Spleen (tissue), 7 donors: ENCODE measurements around the gene C16orf90.

Experiments used
- POLR2A ChIP-seq, 3 donors: fragments of 450-650 bp; IDR thresholded peaks; one replicate each; pipeline ENCODE4 v1.5.1; 2017; ENCODE audit warnings: antibody characterized with exemption in 3 of 3, mild to moderate bottlenecking in 1 of 3
- POLR2AphosphoS5 ChIP-seq, 3 donors: sonication (generic); formaldehyde crosslinking; IDR thresholded peaks; one replicate each; pipeline ENCODE4 v1.5.1; 2017; ENCODE audit warnings: antibody characterized with exemption in 3 of 3
- TF ChIP-seq, protein P1 (sequence below), 11 experiments: fragments of 200-600 bp in 7 of 11; fragments of 450-650 bp in 4 of 11; sonication (generic) in 4 of 11; IDR thresholded peaks in 8 of 11; conservative IDR thresholded peaks in 3 of 11; 1 replicate in 7 of 11; 2 replicates in 4 of 11; pipeline versions ENCODE4 v1.4.0 to v1.8.0; 2016 to 2021; ENCODE audit warnings: antibody characterized with exemption in 11 of 11, inconsistent platforms in 4 of 11, mild to moderate bottlenecking in 1 of 11
- donor health status: DM: no; HTN: no; CAD: no; lungs with moderate emphysema.
- donor health status: DM: no; HTN: no; CAD: no.
- donor health status: DM: no; HTN: no; CAD: no.

DNA sequence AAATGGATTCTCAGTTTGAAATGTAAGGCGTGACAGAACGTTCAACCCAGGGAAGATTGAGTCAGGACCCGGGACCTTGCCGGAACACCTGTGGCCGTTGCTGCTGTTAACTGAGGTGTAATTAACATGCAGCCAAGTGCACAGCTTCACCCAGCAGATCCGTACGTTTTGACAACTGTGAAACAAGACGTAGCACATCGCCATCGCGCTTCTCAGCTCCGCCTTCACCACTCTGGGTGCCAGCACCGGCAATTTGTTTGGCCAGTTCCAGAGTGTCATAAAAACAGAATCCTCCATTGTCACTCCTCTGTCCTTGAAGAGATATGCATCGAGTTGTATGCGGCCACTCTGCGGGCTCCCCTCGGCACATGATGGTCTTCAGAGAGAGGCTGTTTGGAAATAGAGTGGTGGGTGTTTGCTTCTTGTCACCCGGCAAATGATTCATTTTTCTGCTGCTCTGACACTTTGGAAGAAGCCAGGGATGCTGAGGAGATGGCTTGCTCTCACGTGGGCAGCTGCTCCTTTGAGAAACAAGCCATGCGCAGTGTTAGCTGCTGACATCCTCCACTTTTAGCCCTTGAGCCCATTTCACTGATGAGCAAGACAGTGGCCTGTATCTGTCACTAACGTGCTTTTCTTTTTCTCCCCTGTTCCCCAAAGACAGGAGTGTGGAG is 29.2 kb downstream of the C16orf90 start:
- TF ChIP-seq POLR2A (IDR thresholded peaks at IDR 0.05): no peak
- TF ChIP-seq, protein P1, sequence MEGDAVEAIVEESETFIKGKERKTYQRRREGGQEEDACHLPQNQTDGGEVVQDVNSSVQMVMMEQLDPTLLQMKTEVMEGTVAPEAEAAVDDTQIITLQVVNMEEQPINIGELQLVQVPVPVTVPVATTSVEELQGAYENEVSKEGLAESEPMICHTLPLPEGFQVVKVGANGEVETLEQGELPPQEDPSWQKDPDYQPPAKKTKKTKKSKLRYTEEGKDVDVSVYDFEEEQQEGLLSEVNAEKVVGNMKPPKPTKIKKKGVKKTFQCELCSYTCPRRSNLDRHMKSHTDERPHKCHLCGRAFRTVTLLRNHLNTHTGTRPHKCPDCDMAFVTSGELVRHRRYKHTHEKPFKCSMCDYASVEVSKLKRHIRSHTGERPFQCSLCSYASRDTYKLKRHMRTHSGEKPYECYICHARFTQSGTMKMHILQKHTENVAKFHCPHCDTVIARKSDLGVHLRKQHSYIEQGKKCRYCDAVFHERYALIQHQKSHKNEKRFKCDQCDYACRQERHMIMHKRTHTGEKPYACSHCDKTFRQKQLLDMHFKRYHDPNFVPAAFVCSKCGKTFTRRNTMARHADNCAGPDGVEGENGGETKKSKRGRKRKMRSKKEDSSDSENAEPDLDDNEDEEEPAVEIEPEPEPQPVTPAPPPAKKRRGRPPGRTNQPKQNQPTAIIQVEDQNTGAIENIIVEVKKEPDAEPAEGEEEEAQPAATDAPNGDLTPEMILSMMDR (IDR thresholded peaks at IDR 0.05 in 8 of 11, conservative IDR thresholded peaks at IDR 0.05 in 3 of 11): no peak
- no peak for TF ChIP-seq POLR2AphosphoS5 (IDR thresholded peaks at IDR 0.05)
